Measurements from ENCODE around the gene CCR1.

CCR1 gene

GRCh38 chr3:46203681-46204080 lies 4.4 kb downstream of the CCR1 start:
- Histone ChIP-seq H3K4me1 (ENCODE audit: control insufficient read depth, low read depth, low read length) (no peaks in the 10 kb centered on the region), H3K56ac (ENCODE audit: low read length) (no peak overlapping the region), H3K18ac (ENCODE audit: low read length) (no peak overlapping the region), H3K4me2 (ENCODE audit: low read length) (no peak overlapping the region), H2AK5ac (ENCODE audit: low read length) (no peak overlapping the region), H2BK5ac (ENCODE audit: low read length) (no peak overlapping the region), H3K79me1 (ENCODE audit: low read length) (no peaks in the 10 kb centered on the region), H3K4me3 (ENCODE audit: low read length) (no peak overlapping the region), H3K9ac (ENCODE audit: low read length) (no peak overlapping the region), H4K8ac (ENCODE audit: low read depth, low read length) (no peak overlapping the region), H3K23ac (ENCODE audit: low read length) (no peak overlapping the region), H3K79me2 (ENCODE audit: control insufficient read depth, insufficient read depth, low read length) (no peaks in the 10 kb centered on the region), H3K27ac (ENCODE audit: low read depth, low read length) (no peak overlapping the region), H2BK120ac (ENCODE audit: low read depth, low read length) (no peak overlapping the region), H2BK15ac (replicated peaks; ENCODE audit: low read depth) (no peak overlapping the region), H4K5ac (ENCODE audit: low read length) (no peak overlapping the region), H3K27me3 (ENCODE audit: insufficient read depth, low read length, poor library complexity) (no peaks in the 10 kb centered on the region), H3K4ac (ENCODE audit: low read depth, low read length) (no peak overlapping the region), H3K36me3 (ENCODE audit: control insufficient read depth, insufficient read depth, low read length) (no peaks in the 10 kb centered on the region)
- DNase-seq = no peak
- WGBS (ENCODE audit: extremely low coverage, insufficient coverage, low lambda C conversion rate) = no CpG with 5 or more reads among the region's 12 CpGs

GRCh38 chr3:46202535-46202934 lies 5.6 kb downstream of the CCR1 start:
- H3K4me1 ChIP-seq (ENCODE audit: control insufficient read depth, low read depth, low read length) = no peaks in the 10 kb centered on the region
- H3K4me3 ChIP-seq (ENCODE audit: low read length) = no peak overlapping the region
- H3K56ac ChIP-seq (ENCODE audit: low read length) = no peak overlapping the region
- WGBS (ENCODE audit: extremely low coverage, insufficient coverage, low lambda C conversion rate) = no CpG with 5 or more reads among the region's 4 CpGs
- H3K79me1 ChIP-seq (ENCODE audit: low read length) = no peaks in the 10 kb centered on the region
- H3K36me3 ChIP-seq (ENCODE audit: control insufficient read depth, insufficient read depth, low read length) = no peaks in the 10 kb centered on the region
- no peak overlapping the region for H2BK120ac ChIP-seq (ENCODE audit: low read depth, low read length)
- H4K5ac ChIP-seq (ENCODE audit: low read length) = no peak overlapping the region
- DNase-seq = no peak
- H4K8ac ChIP-seq (ENCODE audit: low read depth, low read length) = no peak overlapping the region
- H3K4ac ChIP-seq (ENCODE audit: low read depth, low read length) = no peak overlapping the region
- no peak overlapping the region for H3K4me2 ChIP-seq (ENCODE audit: low read length)
- H3K27me3 ChIP-seq (ENCODE audit: insufficient read depth, low read length, poor library complexity) = no peaks in the 10 kb centered on the region
- H3K9ac ChIP-seq (ENCODE audit: low read length) = no peak overlapping the region
- no peak overlapping the region for H3K27ac ChIP-seq (ENCODE audit: low read depth, low read length)
- no peak overlapping the region for H2BK15ac ChIP-seq (replicated peaks; ENCODE audit: low read depth)
- no peak overlapping the region for H3K18ac ChIP-seq (ENCODE audit: low read length)
- H2BK5ac ChIP-seq (ENCODE audit: low read length) = no peak overlapping the region
- H2AK5ac ChIP-seq (ENCODE audit: low read length) = no peak overlapping the region
- H3K23ac ChIP-seq (ENCODE audit: low read length) = no peak overlapping the region
- H3K79me2 ChIP-seq (ENCODE audit: control insufficient read depth, insufficient read depth, low read length) = no peaks in the 10 kb centered on the region

- Histone ChIP-seq H2BK120ac (ENCODE audit: low read depth, low read length) (no peak overlapping the region), H3K18ac (ENCODE audit: low read length) (no peak overlapping the region), H3K4me1 (ENCODE audit: control insufficient read depth, low read depth, low read length) (no peaks in the 10 kb centered on the region), H3K79me1 (ENCODE audit: low read length) (no peaks in the 10 kb centered on the region), H3K56ac (ENCODE audit: low read length) (no peak overlapping the region), H3K36me3 (ENCODE audit: control insufficient read depth, insufficient read depth, low read length) (no peaks in the 10 kb centered on the region), H3K79me2 (ENCODE audit: control insufficient read depth, insufficient read depth, low read length) (no peaks in the 10 kb centered on the region), H3K27me3 (ENCODE audit: insufficient read depth, low read length, poor library complexity) (no peaks in the 10 kb centered on the region), H2AK5ac (ENCODE audit: low read length) (no peak overlapping the region), H3K4me3 (ENCODE audit: low read length) (no peak overlapping the region), H3K4ac (ENCODE audit: low read depth, low read length) (no peak overlapping the region), H2BK15ac (replicated peaks; ENCODE audit: low read depth) (no peak overlapping the region), H4K5ac (ENCODE audit: low read length) (no peak overlapping the region), H3K27ac (ENCODE audit: low read depth, low read length) (no peak overlapping the region), H2BK5ac (ENCODE audit: low read length) (no peak overlapping the region), H4K8ac (ENCODE audit: low read depth, low read length) (no peak overlapping the region), H3K23ac (ENCODE audit: low read length) (no peak overlapping the region), H3K4me2 (ENCODE audit: low read length) (no peak overlapping the region), H3K9ac (ENCODE audit: low read length) (no peak overlapping the region)
- DNase-seq = no peak
- no CpG with 5 or more reads among the region's 1 CpG for WGBS (ENCODE audit: extremely low coverage, insufficient coverage, low lambda C conversion rate)
These were observed 7.3 kb downstream of the CCR1 start for GRCh38 chr3:46200790-46201189.

GRCh38 chr3:46200211-46200610 lies 7.9 kb downstream of the CCR1 start:
- no peak for DNase-seq
- Histone ChIP-seq H4K8ac (ENCODE audit: low read depth, low read length) (no peak overlapping the region), H3K23ac (ENCODE audit: low read length) (no peak overlapping the region), H3K18ac (ENCODE audit: low read length) (no peak overlapping the region), H3K79me2 (ENCODE audit: control insufficient read depth, insufficient read depth, low read length) (no peaks in the 10 kb centered on the region), H2BK120ac (ENCODE audit: low read depth, low read length) (no peak overlapping the region), H2BK5ac (ENCODE audit: low read length) (no peak overlapping the region), H3K56ac (ENCODE audit: low read length) (no peak overlapping the region), H3K36me3 (ENCODE audit: control insufficient read depth, insufficient read depth, low read length) (no peaks in the 10 kb centered on the region), H3K79me1 (ENCODE audit: low read length) (no peaks in the 10 kb centered on the region), H3K9ac (ENCODE audit: low read length) (no peak overlapping the region), H3K27ac (ENCODE audit: low read depth, low read length) (no peak overlapping the region), H3K4me1 (ENCODE audit: control insufficient read depth, low read depth, low read length) (no peaks in the 10 kb centered on the region), H3K27me3 (ENCODE audit: insufficient read depth, low read length, poor library complexity) (no peaks in the 10 kb centered on the region), H2BK15ac (replicated peaks; ENCODE audit: low read depth) (no peak overlapping the region), H3K4ac (ENCODE audit: low read depth, low read length) (no peak overlapping the region), H3K4me2 (ENCODE audit: low read length) (no peak overlapping the region), H2AK5ac (ENCODE audit: low read length) (no peak overlapping the region), H3K4me3 (ENCODE audit: low read length) (no peak overlapping the region), H4K5ac (ENCODE audit: low read length) (no peak overlapping the region)
- no CpG with 5 or more reads among the region's 5 CpGs for WGBS (ENCODE audit: extremely low coverage, insufficient coverage, low lambda C conversion rate)

- no peaks in the 10 kb centered on the region for H3K79me1 ChIP-seq (ENCODE audit: low read length)
- H2BK120ac ChIP-seq (ENCODE audit: low read depth, low read length) = no peak overlapping the region
- no peak overlapping the region for H3K23ac ChIP-seq (ENCODE audit: low read length)
- no peak overlapping the region for H3K4me2 ChIP-seq (ENCODE audit: low read length)
- H2BK5ac ChIP-seq (ENCODE audit: low read length) = no peak overlapping the region
- no peak overlapping the region for H4K8ac ChIP-seq (ENCODE audit: low read depth, low read length)
- no peak overlapping the region for H4K5ac ChIP-seq (ENCODE audit: low read length)
- no peaks in the 10 kb centered on the region for H3K4me1 ChIP-seq (ENCODE audit: control insufficient read depth, low read depth, low read length)
- no peaks in the 10 kb centered on the region for H3K36me3 ChIP-seq (ENCODE audit: control insufficient read depth, insufficient read depth, low read length)
- WGBS (ENCODE audit: extremely low coverage, insufficient coverage, low lambda C conversion rate) = no CpG with 5 or more reads among the region's 7 CpGs
- H3K18ac ChIP-seq (ENCODE audit: low read length) = no peak overlapping the region
- H3K4me3 ChIP-seq (ENCODE audit: low read length) = no peak overlapping the region
- H2BK15ac ChIP-seq (replicated peaks; ENCODE audit: low read depth) = no peak overlapping the region
- H3K56ac ChIP-seq (ENCODE audit: low read length) = no peak overlapping the region
- no peaks in the 10 kb centered on the region for H3K79me2 ChIP-seq (ENCODE audit: control insufficient read depth, insufficient read depth, low read length)
- DNase-seq = no peak
- H3K4ac ChIP-seq (ENCODE audit: low read depth, low read length) = no peak overlapping the region
- no peak overlapping the region for H2AK5ac ChIP-seq (ENCODE audit: low read length)
- no peak overlapping the region for H3K9ac ChIP-seq (ENCODE audit: low read length)
- H3K27me3 ChIP-seq (ENCODE audit: insufficient read depth, low read length, poor library complexity) = no peaks in the 10 kb centered on the region
- H3K27ac ChIP-seq (ENCODE audit: low read depth, low read length) = no peak overlapping the region
These were observed 11.7 kb downstream of the CCR1 start for GRCh38 chr3:46196261-46196957.

All from mesendoderm (in vitro differentiated cells).